Left renal cortex interstitium (tissue), 4 donors: Measurements from ENCODE around the gene POU2F2. TPM values are rescaled to one million over a fixed set of nuclear protein-coding genes. Genes with fewer than 3 reads are reported as not detected.
"Not testable (repeated sequence)": the region's sequence is repeated elsewhere in the genome, so short reads cannot be mapped to it uniquely, and the experiment has no call there.

Source experiments
- DNase-seq, 4 donors: peaks; one replicate each; pipeline ENCODE4 v3.0.0-alpha.2; 2013; ENCODE audit warnings: low read depth in 4 of 4, low spot score in 2 of 4, missing footprints in 1 of 4
- polyA plus RNA-seq, 4 donors: library from polyadenylated mRNA; unstranded; fragments of 120-200 nt; gene quantifications; one replicate each; pipeline ENCODE4 v1.2.1, GENCODE V29; 2013; ENCODE audit not compliant: insufficient read length in 4 of 4

Gene POU2F2
- polyA plus RNA-seq, 4 donors, result 0.81 to 0.95 (median 0.91) TPM

GRCh38 chr19:42108527-42109389 is 23.5 kb downstream of the POU2F2 start:
- peak in 2 of 4 donors; percentile 29 to 55 for DNase-seq

DNA sequence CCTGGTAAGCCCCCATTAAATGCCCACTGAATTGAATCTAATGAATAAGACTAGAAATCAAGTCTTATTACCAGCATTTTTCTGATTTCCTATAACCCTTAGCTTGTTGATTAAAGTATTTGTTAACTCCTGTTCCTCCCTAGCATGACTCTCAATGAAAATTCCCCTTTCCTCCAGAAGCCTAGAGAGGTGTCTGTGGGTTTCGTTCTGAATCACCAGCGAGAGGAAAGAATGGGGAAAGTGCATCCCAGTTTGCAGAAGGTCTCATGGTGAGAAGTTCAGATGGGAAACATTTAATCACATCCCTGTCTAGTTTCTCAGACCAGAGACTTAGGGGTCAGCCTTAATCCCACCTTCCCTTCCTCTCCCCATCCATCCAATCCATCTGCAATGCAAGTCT is 26.9 kb downstream of the POU2F2 start:
- no peak for DNase-seq

- DNase-seq, result no peak
Measured at GRCh38 chr19:42102877-42103276, 29.4 kb downstream of the POU2F2 start.

DNA sequence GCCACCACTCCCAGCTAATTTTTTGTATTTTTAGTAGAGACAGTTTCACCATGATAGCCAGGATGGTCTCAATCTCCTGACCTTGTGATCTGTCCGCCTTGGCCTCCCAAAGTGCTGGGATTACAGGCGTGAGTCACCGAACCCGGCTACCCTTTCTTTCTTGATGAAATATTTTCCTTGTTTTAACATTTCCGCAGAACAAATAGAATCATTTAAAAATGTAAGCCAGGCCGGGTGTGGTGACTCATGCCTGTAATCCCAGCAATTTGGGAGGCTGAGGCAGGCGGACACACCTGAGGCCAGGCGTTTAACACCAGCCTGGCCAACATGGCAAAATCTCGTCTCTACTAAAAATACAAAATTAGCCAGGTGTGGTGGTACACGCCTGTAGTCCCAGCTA is 32.0 kb downstream of the POU2F2 start:
- DNase-seq, result not testable (repeated sequence)

DNA sequence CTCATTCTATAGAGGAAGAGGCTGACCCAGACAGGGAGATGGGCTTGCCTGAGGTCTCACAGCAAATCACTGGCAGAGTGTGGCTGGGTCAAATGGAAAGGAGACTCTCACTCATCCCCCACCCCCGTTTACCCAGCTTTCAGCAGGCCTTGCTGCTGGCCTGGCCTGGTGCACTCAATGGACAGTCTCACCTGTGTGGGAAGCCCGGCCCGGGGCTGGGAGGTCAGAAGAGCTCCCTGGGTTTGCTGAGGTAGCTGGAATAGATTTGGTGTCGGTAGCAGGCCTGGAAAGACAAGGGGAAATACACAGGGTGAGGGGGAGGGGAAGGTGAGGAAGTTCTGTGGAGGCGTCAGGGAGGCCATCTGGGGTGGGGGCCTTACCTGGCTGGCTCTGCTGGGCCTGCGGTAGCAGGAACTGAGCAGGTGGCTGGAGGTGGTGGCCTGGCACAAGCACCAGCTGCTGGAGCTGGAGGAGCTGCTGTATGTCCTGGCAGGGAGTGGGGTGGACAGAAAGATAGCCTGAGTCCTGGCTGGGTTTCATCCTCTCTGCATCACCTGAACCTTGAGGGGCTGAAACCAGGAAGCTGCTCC is 32.8 kb downstream of the POU2F2 start:
- DNase-seq, result no peak

- no peak for DNase-seq
Measured at GRCh38 chr19:42098781-42099180, 33.5 kb downstream of the POU2F2 start.

DNA sequence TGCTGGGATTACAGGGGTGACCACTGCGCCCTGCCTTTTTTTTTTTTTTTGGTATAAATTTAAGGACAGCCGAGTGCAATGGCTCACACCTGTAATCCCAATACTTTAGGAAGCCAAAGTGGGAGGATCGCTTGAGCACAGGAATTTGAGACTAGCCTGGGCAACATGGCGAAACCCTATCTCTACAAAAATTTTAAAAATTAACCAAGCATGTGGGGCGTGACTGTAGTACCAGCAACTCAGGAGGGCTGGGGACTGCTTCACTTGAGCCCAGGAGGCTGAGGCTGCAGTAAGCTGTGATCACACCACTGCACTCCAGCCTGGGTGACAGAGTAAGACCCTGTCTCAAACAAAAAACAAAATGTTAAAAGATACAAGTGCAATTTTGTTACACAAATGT is 34.8 kb downstream of the POU2F2 start:
- no peak for DNase-seq

DNA sequence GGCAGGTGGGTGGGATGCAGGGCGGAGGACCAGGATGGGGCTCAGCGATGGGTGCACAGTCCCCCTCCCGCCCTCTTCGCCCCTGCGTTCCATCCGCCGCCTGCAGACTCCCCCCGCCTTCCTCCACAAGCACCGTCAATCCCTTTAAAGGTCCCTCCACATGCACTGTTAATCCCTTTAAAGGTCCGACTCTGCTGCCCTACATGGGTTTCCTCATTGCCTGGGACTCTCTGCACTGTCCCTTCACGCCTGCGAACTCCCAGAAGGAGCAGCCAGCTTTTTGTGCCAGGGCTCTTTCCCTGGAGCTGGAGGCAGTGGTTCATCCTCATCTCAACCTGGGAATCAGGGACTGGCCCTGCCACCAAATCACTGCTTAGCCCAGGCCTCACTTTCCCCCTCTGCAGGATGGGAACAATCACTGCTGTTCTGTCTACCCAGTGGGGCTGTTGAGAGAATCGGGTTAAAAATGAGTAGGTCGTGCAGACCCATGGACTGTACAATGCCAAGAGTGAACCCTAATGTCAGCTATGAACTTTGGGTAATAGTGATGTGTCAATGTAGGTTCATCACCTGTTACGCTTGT is 35.9 kb downstream of the POU2F2 start:
- DNase-seq, result no peak

DNA sequence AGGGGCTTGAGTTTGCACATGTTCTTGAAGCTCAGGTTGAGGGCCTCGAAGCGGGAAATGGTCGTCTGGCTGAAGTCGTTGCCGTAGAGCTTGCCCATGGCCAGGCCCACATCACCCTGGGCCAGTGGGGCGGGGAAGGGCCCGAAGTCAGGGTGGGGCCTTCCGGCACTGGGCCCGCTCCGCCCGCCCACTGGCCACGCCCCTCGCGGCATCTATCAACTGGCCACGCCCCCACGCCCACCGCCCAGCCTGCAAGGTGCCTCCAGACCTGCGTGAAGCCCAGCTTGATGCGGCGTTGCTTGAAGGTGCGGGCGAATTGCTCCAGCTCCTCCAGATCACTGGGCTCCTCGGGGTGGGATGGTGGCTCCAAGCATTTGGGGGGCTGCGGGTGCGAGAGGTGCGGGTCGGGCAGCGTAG is 36.4 kb downstream of the POU2F2 start:
- DNase-seq, result no peak

DNA sequence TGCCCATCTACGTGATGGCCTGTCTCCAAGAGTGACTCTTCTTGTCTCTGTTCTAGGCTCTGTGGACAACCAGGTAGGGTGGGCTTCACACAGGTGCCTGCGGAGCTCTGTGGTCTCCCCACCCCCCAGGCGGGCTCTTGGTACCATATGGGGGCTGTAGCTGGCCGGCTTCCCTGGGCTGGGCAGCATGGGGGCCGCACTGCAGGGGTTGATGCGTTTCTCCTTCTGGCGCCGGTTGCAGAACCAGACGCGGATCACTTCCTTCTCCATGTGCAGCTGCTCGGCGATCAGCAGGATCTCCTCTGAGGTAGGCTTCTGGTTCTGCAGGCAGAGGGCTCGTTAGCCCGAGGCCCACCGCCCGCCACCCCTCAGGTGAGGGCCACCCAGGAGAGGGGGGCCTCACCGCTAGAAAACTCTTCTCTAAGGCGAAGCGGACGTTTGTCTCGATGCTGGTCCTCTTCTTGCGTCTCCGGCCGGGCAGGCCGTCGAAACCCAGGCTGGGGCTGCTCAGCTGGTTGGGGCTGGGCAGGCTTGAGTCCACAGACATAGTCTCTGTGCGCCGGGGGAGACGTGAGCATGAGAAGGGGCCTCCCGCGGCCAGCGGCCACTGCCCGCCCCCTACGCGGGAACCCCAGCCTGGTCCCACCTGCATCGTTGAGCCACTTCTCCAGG is 37.0 kb downstream of the POU2F2 start:
- DNase-seq, result no peak

DNA sequence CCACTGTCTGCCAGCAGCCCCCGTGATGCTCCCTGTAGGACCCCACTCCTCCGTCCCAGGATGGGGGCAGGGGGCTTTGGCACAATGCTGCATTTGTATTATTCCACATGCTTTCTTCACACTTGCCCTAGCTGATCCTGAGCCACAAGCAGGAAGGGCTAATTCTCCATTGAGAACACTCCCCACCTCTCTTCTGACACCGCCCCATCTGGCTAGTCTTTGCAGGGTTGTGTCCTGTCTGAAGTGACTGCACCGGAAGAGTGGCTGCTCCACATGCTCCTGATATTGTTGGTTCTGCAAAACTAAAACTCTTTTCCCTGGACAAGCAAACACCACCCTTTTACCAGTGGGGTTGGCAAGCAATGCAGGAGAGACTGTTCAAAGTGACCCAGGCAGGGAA is 38.3 kb downstream of the POU2F2 start:
- no peak for DNase-seq

GRCh38 chr19:42093505-42093904 is 38.7 kb downstream of the POU2F2 start:
- DNase-seq, result no peak

- no peak for DNase-seq
Measured at GRCh38 chr19:42092350-42092749, 39.9 kb downstream of the POU2F2 start.

GRCh38 chr19:42091742-42092141 is 40.5 kb downstream of the POU2F2 start:
- no peak for DNase-seq

DNA sequence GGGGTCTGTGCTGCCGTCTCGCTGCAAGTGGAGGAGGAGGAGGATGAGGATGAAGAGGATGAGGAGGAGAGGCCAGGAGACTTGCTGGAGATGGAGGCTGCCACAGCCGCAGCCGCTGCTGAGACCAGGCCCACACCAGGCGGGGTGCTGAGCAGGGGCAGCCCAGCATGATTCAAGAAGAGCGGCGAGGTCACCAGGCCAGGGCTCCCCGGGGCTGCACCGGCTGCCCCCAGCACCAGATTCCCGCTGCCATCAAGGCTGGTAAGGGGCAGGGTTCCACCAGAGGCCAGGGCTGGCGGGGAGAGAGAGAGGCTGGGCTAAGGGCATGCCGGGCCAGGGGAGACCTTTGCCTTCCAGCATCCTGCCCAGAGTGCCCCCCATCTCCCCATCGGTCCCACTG is 40.9 kb downstream of the POU2F2 start:
- DNase-seq, result no peak

DNA sequence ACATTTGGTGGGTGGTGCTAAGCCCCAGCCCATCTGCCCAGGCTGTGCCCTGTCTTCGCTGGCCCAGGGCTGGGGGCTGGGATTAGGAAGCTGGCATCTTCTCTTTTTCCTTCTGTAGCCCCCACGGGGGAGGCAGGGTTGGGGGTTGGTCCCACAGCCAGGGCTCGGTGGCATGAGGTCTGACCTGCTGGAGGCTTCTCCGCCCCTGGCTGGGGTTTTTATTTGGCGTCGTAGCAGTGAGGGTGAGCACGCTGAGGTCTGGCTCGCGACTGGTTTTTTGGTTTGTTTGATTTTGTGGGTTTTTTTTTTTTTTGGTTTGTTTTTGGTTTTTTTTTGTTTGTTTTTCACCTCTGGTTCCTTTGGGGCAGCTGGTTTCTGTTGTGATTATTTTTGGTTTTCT is 41.6 kb downstream of the POU2F2 start:
- DNase-seq, result no peak

DNA sequence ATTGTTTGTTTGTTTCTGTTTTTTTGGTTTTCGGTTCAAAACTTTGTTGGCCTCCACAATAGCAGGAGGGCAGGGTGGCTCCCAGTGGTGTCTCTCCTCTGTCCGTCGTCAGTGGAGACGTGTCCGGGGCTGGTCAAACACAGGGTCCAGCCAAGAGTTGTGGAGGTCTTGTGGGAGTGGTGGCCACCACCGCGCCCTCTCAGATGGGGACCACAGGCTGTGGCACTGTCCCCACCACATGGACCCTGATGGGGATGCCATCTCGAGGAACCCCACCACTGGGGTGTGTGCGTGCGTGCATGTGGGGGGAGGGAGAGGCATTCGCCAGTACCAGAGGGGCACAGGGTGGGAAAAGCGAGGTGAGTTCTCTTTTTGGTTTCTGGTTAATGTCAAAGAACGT is 42.5 kb downstream of the POU2F2 start:
- no peak for DNase-seq

DNA sequence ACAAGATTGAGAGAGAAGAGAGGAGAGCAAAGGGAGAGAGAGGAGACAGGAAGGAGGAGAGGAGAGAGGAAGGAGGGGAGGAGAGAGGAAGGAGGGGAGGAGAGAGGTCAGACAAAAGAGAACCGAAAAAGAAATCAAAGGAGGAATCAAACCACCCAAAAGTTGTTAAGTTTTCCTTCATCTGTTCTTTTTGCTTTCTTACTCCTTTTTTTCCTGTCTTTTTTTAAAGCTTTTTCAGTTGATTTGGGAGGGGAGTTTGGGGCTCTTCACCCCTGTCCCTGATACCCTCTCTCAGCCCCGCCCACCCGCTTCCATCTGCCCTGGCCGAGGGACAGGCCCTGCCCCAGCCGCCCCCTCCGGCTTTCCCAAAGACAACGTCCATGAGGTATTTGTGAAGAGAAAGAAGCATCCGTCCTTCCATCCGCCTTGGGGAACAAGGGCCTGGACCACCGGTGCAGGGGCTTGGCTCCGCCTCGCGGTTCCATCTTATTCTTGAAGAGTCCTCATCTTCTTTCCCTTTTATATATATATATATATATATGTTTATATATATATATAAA is 43.0 kb downstream of the POU2F2 start:
- no peak for DNase-seq

DNA sequence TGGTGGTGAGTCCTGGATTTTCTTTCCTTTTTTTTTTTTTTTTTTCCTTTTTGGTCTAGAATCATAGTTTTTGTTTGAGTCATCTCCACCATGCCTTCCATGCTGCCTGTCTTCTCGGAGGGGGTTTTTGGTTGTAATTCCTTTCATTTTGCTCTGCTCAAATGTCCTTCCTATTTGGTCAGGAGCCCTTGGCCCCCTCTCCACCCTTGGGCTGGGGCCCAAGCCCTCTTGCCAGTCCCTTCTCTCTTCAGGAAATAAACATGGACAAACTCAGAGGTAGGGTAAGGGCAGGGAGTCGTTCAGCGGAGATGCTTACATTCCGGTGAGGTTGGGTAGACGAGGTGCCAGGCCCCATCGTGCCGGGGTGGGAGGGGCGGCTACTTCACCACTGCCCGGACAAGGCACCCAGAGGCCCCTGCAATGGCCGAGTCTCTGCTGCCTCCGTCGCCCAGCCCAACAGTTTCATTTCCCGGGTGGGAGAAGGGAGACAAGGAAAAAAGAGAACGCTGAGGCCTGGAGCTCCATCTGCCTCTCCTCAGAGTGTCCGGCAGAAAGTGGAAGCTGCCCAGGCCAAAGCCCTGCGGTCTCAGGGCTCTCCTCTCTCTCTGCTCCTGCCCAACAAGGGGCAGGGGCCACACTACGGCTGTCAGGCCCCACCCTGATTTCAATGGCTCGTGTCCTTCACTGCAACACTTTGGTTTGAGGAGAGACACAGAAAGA is 43.6 kb downstream of the POU2F2 start:
- DNase-seq, result no peak

DNA sequence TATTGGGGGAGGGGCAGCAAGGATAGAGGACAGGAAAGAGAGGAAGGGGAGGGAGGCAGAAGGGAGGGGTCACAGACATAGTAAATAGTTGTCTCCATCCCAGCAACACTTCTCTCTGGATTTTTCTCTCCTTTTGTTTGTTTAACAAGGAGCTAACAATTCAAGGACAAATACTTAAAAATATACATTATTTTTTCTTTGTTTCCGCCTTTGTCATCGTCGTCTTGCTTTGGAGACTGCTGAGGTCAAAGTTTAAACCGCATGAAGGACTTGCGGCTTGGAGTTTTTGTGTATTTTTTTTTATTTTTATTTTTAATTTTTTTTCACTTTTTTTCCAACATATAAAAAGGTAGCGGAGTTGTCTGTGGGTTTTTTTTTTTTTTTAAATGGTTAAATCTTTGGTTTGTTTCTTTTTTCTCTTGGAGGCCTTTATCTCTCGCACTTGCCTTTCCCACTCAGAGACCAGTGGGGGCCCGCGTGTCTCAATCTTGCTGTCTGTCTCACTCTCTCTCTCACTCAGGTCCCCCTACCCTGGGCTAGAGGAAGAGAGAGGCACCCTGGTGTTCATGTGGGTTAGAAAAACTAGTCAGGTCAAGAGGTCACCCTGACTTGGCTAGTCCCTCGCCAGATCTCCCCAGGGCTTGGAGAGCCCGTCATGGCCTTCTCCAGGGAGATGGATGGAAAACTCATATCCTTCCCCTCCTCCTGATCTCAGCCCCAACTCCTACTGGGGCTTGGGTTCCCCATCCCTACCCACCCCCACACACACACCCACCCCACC is 45.3 kb downstream of the POU2F2 start:
- no peak for DNase-seq
